H1 (cell line): ENCODE data around the gene RETSAT. TPM values are rescaled to one million over a fixed set of nuclear protein-coding genes. Genes with fewer than 3 reads are reported as not detected.

ENCODE experiments used
- CTCF ChIA-PET: fragments of 300-600 bp; sonication (Branson Sonifier 250); formaldehyde crosslinking; loops from one replicate; lab custom pipeline; 2021; ENCODE audit not compliant: partially characterized antibody; lab: Charles Lee
- POLR2A ChIA-PET: fragments of 300-600 bp; sonication (Branson Sonifier 250); formaldehyde crosslinking; loops from one replicate; lab custom pipeline; 2021; ENCODE audit warnings: inconsistent platforms; ENCODE audit not compliant: partially characterized antibody; lab: Charles Lee
- DNase-seq, 2 experiments: peaks; one replicate each; pipeline versions ENCODE4 v3.0.0 to v3.0.0-alpha.2; 2010 to 2022; ENCODE audit warnings: low spot score in 2 of 2, low read depth in 1 of 2, mixed read lengths in 1 of 2
- FAIRE-seq: peaks from 2 replicates; lab custom pipeline; 2011; peaks lifted over from hg19 to GRCh38; lab: Jason Lieb, UNC
- H2AFZ ChIP-seq: 2 replicates; pipeline ENCODE4 v1.8.1; 2012; ENCODE audit warnings: low read length, inconsistent platforms
- H2AK5ac ChIP-seq: 2 replicates; pipeline ENCODE4 v1.6.1; 2013; ENCODE audit warnings: low read depth, low read length
- H2BK120ac ChIP-seq: replicated peaks from 2 replicates; pipeline ENCODE3; 2013; ENCODE audit warnings: low read depth, low read length, inconsistent platforms
- H2BK12ac ChIP-seq: 2 replicates; pipeline ENCODE4 v1.6.1; 2013; ENCODE audit warnings: low read depth, low read length
- H2BK15ac ChIP-seq: 2 replicates; pipeline ENCODE4 v1.6.1; 2013; ENCODE audit warnings: low read length
- H2BK20ac ChIP-seq: 2 replicates; pipeline ENCODE4 v1.6.1; 2013; ENCODE audit warnings: low read length
- H2BK5ac ChIP-seq: 2 replicates; pipeline ENCODE4 v1.6.1; 2013; ENCODE audit warnings: low read depth, low read length
- H3K14ac ChIP-seq: 2 replicates; pipeline ENCODE4 v1.6.1; 2013; ENCODE audit warnings: inconsistent platforms; ENCODE audit not compliant: insufficient read length
- H3K18ac ChIP-seq: 2 replicates; pipeline ENCODE4 v1.6.1; 2013; ENCODE audit warnings: low read length; ENCODE audit errors: extremely low read depth
- H3K23ac ChIP-seq: 2 replicates; pipeline ENCODE4 v1.6.1; 2013; ENCODE audit warnings: inconsistent platforms; ENCODE audit not compliant: insufficient read length
- H3K23me2 ChIP-seq: 2 replicates; pipeline ENCODE4 v1.6.1; 2013; ENCODE audit warnings: low read depth, low read length
- H3K27ac ChIP-seq: 2 replicates; pipeline ENCODE4 v1.6.1; 2011; ENCODE audit warnings: low read depth, low read length, inconsistent platforms
- H3K27me3 ChIP-seq, 4 experiments: replicated peaks in 1 of 4; 1 replicate in 1 of 4; 2 replicates in 3 of 4; pipeline versions ENCODE4 v1.6.1 to v1.8.1; 2011 to 2013; ENCODE audit warnings: low read length in 3 of 4, mild to moderate bottlenecking in 3 of 4, inconsistent platforms in 2 of 4, mixed read lengths in 2 of 4, moderate library complexity in 1 of 4; ENCODE audit not compliant: control insufficient read depth in 3 of 4, insufficient read depth in 3 of 4; ENCODE audit errors: extremely low read depth in 1 of 4
- H3K36me3 ChIP-seq, 4 experiments: 2 replicates each; pipeline versions ENCODE4 v1.6.1 to v1.8.1; 2011 to 2013; ENCODE audit warnings: mild to moderate bottlenecking in 4 of 4, low read length in 3 of 4, moderate library complexity in 2 of 4, control low read depth in 1 of 4, inconsistent platforms in 1 of 4; ENCODE audit not compliant: insufficient read depth in 4 of 4, control insufficient read depth in 2 of 4
- H3K4ac ChIP-seq: replicated peaks from 2 replicates; pipeline ENCODE3; 2013; ENCODE audit warnings: low read length, low read depth, mixed read lengths, inconsistent platforms; ENCODE audit not compliant: insufficient read length
- H3K4me1 ChIP-seq, 4 experiments: replicated peaks in 1 of 4; 1 replicate in 1 of 4; 2 replicates in 3 of 4; pipeline versions ENCODE4 v1.6.1 to v1.8.1; 2011 to 2013; ENCODE audit warnings: low read length in 3 of 4, inconsistent platforms in 2 of 4, mixed read lengths in 1 of 4; ENCODE audit not compliant: insufficient read depth in 4 of 4, control insufficient read depth in 3 of 4
- H3K4me2 ChIP-seq, 2 experiments: 2 replicates each; pipeline versions ENCODE4 v1.6.1 to v1.8.1; 2011 to 2013; ENCODE audit warnings: low read depth in 2 of 2, low read length in 2 of 2, control low read depth in 1 of 2, inconsistent platforms in 1 of 2, mild to moderate bottlenecking in 1 of 2; ENCODE audit not compliant: insufficient read depth in 1 of 2
- H3K4me3 ChIP-seq, 4 experiments: fragments of 200-600, 300-600 bp in 1 of 4; sonication (generic), shearing (Covaris generic), sonication (Bioruptor Twin) in 1 of 4; 2 replicates each; pipeline versions ENCODE4 v1.5.1 to v1.8.1; 2011 to 2016; ENCODE audit warnings: low read length in 4 of 4, low read depth in 3 of 4, control low read depth in 2 of 4, inconsistent platforms in 2 of 4, mild to moderate bottlenecking in 2 of 4, mixed read lengths in 1 of 4, moderate library complexity in 1 of 4; ENCODE audit not compliant: insufficient read depth in 2 of 4; ENCODE audit errors: extremely low read depth in 1 of 4
- H3K56ac ChIP-seq: replicated peaks from 2 replicates; pipeline ENCODE3; 2013; ENCODE audit warnings: low read depth, mild to moderate bottlenecking, mixed read lengths, low read length, inconsistent platforms; ENCODE audit not compliant: insufficient read length
- H3K79me1 ChIP-seq: 2 replicates; pipeline ENCODE4 v1.6.1; 2013; ENCODE audit warnings: low read depth, low read length, control low read depth
- H3K79me2 ChIP-seq, 2 experiments: 2 replicates each; pipeline versions ENCODE4 v1.6.1 to v1.8.1; 2012 to 2013; ENCODE audit warnings: low read length in 2 of 2, mild to moderate bottlenecking in 2 of 2, inconsistent platforms in 1 of 2; ENCODE audit not compliant: insufficient read depth in 2 of 2, control insufficient read depth in 1 of 2
- H3K9ac ChIP-seq, 4 experiments: replicated peaks in 1 of 4; 1 replicate in 1 of 4; 2 replicates in 3 of 4; pipeline versions ENCODE4 v1.6.1 to v1.8.1; 2011 to 2013; ENCODE audit warnings: low read depth in 3 of 4, low read length in 3 of 4, control low read depth in 2 of 4, mild to moderate bottlenecking in 2 of 4, moderate library complexity in 2 of 4, inconsistent platforms in 1 of 4; ENCODE audit errors: extremely low read depth in 1 of 4
- H3K9me3 ChIP-seq, 2 experiments: 2 replicates each; pipeline versions ENCODE4 v1.6.1 to v1.8.1; 2012 to 2013; ENCODE audit warnings: mild to moderate bottlenecking in 2 of 2, moderate library complexity in 2 of 2, control low read depth in 1 of 2, inconsistent platforms in 1 of 2, low read depth in 1 of 2, low read length in 1 of 2, mixed read lengths in 1 of 2; ENCODE audit not compliant: insufficient read depth in 2 of 2
- H4K20me1 ChIP-seq, 2 experiments: replicated peaks in 1 of 2; 2 replicates each; pipeline versions ENCODE3 to v1.8.1; 2011 to 2013; ENCODE audit warnings: inconsistent platforms in 2 of 2, low read length in 2 of 2, mild to moderate bottlenecking in 1 of 2; ENCODE audit not compliant: insufficient read depth in 2 of 2, control insufficient read depth in 1 of 2
- H4K5ac ChIP-seq: 2 replicates; pipeline ENCODE4 v1.6.1; 2013; ENCODE audit warnings: low read length, low read depth, mixed read lengths, inconsistent platforms; ENCODE audit not compliant: insufficient read length
- H4K8ac ChIP-seq: 2 replicates; pipeline ENCODE4 v1.8.0; 2013; ENCODE audit warnings: mild to moderate bottlenecking, moderate library complexity, low read length, inconsistent platforms; ENCODE audit not compliant: insufficient read depth; ENCODE audit errors: extremely low read depth
- H4K91ac ChIP-seq: replicated peaks from 2 replicates; pipeline ENCODE3; 2013; ENCODE audit warnings: low read length, mixed read lengths, inconsistent platforms; ENCODE audit not compliant: insufficient read length
- ASH2L ChIP-seq: fragments of 200-600, 300-600 bp; sonication (generic); IDR thresholded peaks from one replicate; pipeline ENCODE4 v1.7.1; 2017; ENCODE audit warnings: low read length
- BCL11A ChIP-seq, 2 experiments: IDR thresholded peaks; one replicate each; pipeline ENCODE4 v1.6.1; 2011; ENCODE audit warnings: low read depth in 2 of 2, low read length in 2 of 2, mild to moderate bottlenecking in 2 of 2
- BRCA1 ChIP-seq: IDR thresholded peaks from 2 replicates; pipeline ENCODE4 v1.6.1; 2012; ENCODE audit warnings: low read depth, low read length, improper control_type of control experiment
- CBX5 ChIP-seq: fragments of 300-800, 300-1000 bp; sonication (generic); IDR thresholded peaks from 2 replicates; pipeline ENCODE4 v1.7.1; 2016; ENCODE audit warnings: antibody characterized with exemption, low read length, low read depth
- CHD1 ChIP-seq: IDR thresholded peaks from 2 replicates; pipeline ENCODE4 v1.6.1; 2012; ENCODE audit warnings: low read depth, low read length, improper control_type of control experiment
- CHD2 ChIP-seq: IDR thresholded peaks from 2 replicates; pipeline ENCODE4 v1.6.1; 2012; ENCODE audit warnings: low read length, improper control_type of control experiment
- FOSL1 ChIP-seq: IDR thresholded peaks from 2 replicates; pipeline ENCODE4 v1.6.1; 2011; ENCODE audit warnings: mild to moderate bottlenecking, low read depth, low read length, moderate library complexity; ENCODE audit not compliant: insufficient read depth
- SP1 ChIP-seq: IDR thresholded peaks from 2 replicates; pipeline ENCODE4 v1.6.1; 2011; ENCODE audit warnings: low read depth, low read length
- SP2 ChIP-seq: IDR thresholded peaks from 2 replicates; pipeline ENCODE4 v1.6.1; 2012; ENCODE audit warnings: mild to moderate bottlenecking, low read length, inconsistent platforms
- SUZ12 ChIP-seq: fragments of 200-600 bp; sonication (generic); IDR thresholded peaks from 2 replicates; pipeline ENCODE4 v1.6.1; 2012; ENCODE audit warnings: mild to moderate bottlenecking, inconsistent platforms, low read length, moderate library complexity, mixed read lengths
- TAF1 ChIP-seq: IDR thresholded peaks from 2 replicates; pipeline ENCODE4 v1.6.1; 2011; ENCODE audit warnings: mild to moderate bottlenecking, low read depth, low read length
- WGBS, 2 experiments: shearing (Covaris generic) in 1 of 2; methylation state at CpG; one replicate each; pipeline versions ENCODE4 v1.1.6 to v1.1.7; 2013 to 2015; ENCODE audit warnings: low lambda C conversion rate in 2 of 2, mixed read lengths in 2 of 2, inconsistent platforms in 1 of 2, low coverage in 1 of 2, missing lambda C conversion rate in 1 of 2; ENCODE audit not compliant: insufficient replicate concordance in 2 of 2, insufficient coverage in 1 of 2, insufficient read length in 1 of 2; ENCODE audit errors: extremely low coverage in 1 of 2, missing lambda C conversion rate in 1 of 2; 5-methylcytosine and 5-hydroxymethylcytosine counted together
- polyA plus RNA-seq, 7 experiments: library from polyadenylated mRNA; depleted of rRNA in 3 of 7; stranded (reverse) in 5 of 7; unstranded in 2 of 7; fragments of >200 nt in 5 of 7; fragments of 200-250 nt in 2 of 7; gene quantifications; 1 replicate in 5 of 7; 2 replicates in 1 of 7; 4 replicates in 1 of 7; pipeline versions ENCODE4 v1.2.1 to v1.2.3, GENCODE V29; 2011 to 2013; ENCODE audit warnings: missing spikeins in 2 of 7, mixed read lengths in 2 of 7
- total RNA-seq: library from RNA; stranded (reverse); fragmentation: NEBNext Ultra II Directional; extraction: Animal tissue kit (Norgen Biotek cat#: 25700); gene quantifications from 2 replicates; pipeline ENCODE4 v1.2.1, GENCODE V29; 2021
- TF ChIP-seq, protein P1 (sequence below): IDR thresholded peaks from 2 replicates; pipeline ENCODE4 v1.6.1; 2011; ENCODE audit warnings: low read length, improper control_type of control experiment

Gene RETSAT
- total and polyA plus RNA-seq, 2 of the 8 experiments (the other 6 are each of a cell fraction or from before 2014, with no cell fraction given): 15.8 to 16.7 TPM

DNA sequence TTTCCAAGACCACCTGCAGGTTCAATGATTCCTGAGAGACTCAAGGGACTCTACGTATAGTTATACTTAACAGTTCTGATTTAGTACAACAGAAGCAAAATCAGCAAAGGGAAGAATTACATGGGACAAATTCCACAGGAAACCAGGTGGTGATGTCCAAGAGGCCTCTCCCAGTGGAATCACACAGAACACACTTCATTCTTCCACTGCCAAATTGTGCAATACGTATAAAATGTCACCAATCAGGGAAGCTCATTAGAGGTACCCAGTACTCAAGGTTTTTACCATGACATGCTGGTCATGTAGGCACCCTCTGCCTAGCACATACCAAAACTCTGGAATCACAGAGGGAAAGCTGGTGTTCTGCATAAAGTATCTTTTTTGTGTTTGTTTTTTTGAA, 33.4 kb upstream of the RETSAT start:
- Histone ChIP-seq H3K4ac (no peak overlapping the region), H4K5ac (no peak overlapping the region), H3K56ac (no peak overlapping the region), H3K4me3 (no peak overlapping the region)
- no peak for TF ChIP-seq FOSL1
- TF ChIP-seq, protein P1, sequence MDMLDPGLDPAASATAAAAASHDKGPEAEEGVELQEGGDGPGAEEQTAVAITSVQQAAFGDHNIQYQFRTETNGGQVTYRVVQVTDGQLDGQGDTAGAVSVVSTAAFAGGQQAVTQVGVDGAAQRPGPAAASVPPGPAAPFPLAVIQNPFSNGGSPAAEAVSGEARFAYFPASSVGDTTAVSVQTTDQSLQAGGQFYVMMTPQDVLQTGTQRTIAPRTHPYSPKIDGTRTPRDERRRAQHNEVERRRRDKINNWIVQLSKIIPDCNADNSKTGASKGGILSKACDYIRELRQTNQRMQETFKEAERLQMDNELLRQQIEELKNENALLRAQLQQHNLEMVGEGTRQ: no peak
- TF ChIP-seq SP2: no peak
- TF ChIP-seq CBX5: no peak
- TF ChIP-seq SP1: no peak
- no peak for TF ChIP-seq CHD2
- TF ChIP-seq BCL11A (IDR thresholded peaks at IDR 0.05; ENCODE audit: low read depth in 2 of 2, low read length in 2 of 2): no peak
- no peak for TF ChIP-seq TAF1
- no peak for TF ChIP-seq ASH2L
- no peak for TF ChIP-seq CHD1
- no peak for TF ChIP-seq BRCA1
- no peak for TF ChIP-seq SUZ12
- TF ChIP-seq, all 59 proteins: peak for 0
- H3K18ac ChIP-seq: no peak overlapping the region
- ChIA-PET CTCF (interaction anchor here (0.7 to 8.6 kb wide), 8 partner anchors 10 to 169 kb away, joined by 3 to 102 read pairs (median 4); partner anchors contain the start of gene SH2D6), POLR2A (interaction anchor here (0.7 to 25.0 kb wide), 3 partner anchors 11 to 157 kb away, joined by 3 to 396 read pairs (median 4); partner anchors contain the start of gene MAT2A)
- H2AFZ ChIP-seq: no peak overlapping the region
- H4K91ac ChIP-seq: no peak overlapping the region
- H3K4me2 ChIP-seq: no peak overlapping the region
- H3K36me3 ChIP-seq: no peaks in the 10 kb centered on the region
- H4K8ac ChIP-seq: no peak overlapping the region
- no peaks in the 10 kb centered on the region for H4K20me1 ChIP-seq
- no peak overlapping the region for H2AK5ac ChIP-seq
- H3K4me1 ChIP-seq: peaks cover 0 to 9% (median 2%) of the 10 kb centered on the region in 4 experiments; a peak in 3 of 7 replicates
- no peak overlapping the region for H2BK120ac ChIP-seq
- no peak overlapping the region for H2BK15ac ChIP-seq
- no peaks in the 10 kb centered on the region; a peak in 1 of 7 replicates for H3K27me3 ChIP-seq
- H2BK12ac ChIP-seq: no peak overlapping the region
- H3K27ac ChIP-seq: no peak overlapping the region
- 96% methylated on average over 2 of the region's 2 CpGs; no CpG with 5 or more reads in 1 of the 2 experiments for WGBS, 2 experiments
- no peak overlapping the region for H3K23ac ChIP-seq
- no peaks in the 10 kb centered on the region for H3K23me2 ChIP-seq
- H2BK20ac ChIP-seq: no peak overlapping the region
- no peak for FAIRE-seq
- no peak overlapping the region for H2BK5ac ChIP-seq
- no peak overlapping the region for H3K14ac ChIP-seq
- DNase-seq: no peak
- H3K9me3 ChIP-seq: no peaks in the 10 kb centered on the region
- H3K9ac ChIP-seq: no peak overlapping the region
- no peaks in the 10 kb centered on the region for H3K79me1 ChIP-seq
- H3K79me2 ChIP-seq: no peaks in the 10 kb centered on the region
